Activated T-cell treated with anti-CD3 and anti-CD28 coated beads, Interleukin-2, amount 50 U/mL, for 4 hours (primary cell): Measurements from ENCODE around the gene HDLBP. TPM values are rescaled to one million over a fixed set of nuclear protein-coding genes. Genes with fewer than 3 reads are reported as not detected.

Source experiments
- ATAC-seq, 2 donors: fragments of 200-7000 bp; cut with Tn5 transposase; one replicate each; pipeline ENCODE4 v1.10.0; 2021
- DNase-seq: peaks from one replicate; pipeline ENCODE4 v3.0.0-alpha.2; 2020
- H3K27me3 Mint-ChIP-seq: one replicate; pipeline ENCODE4 v1.8.0; 2021; ENCODE audit warnings: low read depth, mixed read lengths
- H3K36me3 Mint-ChIP-seq: one replicate; pipeline ENCODE4 v1.8.0; 2022; ENCODE audit warnings: mixed read lengths; ENCODE audit not compliant: insufficient read depth
- H3K4me1 Mint-ChIP-seq: one replicate; pipeline ENCODE4 v1.8.0; 2021; ENCODE audit warnings: low read depth, mixed read lengths
- H3K4me3 Mint-ChIP-seq: one replicate; pipeline ENCODE4 v1.8.0; 2021; ENCODE audit warnings: mild to moderate bottlenecking, moderate library complexity, mixed read lengths
- H3K9me3 Mint-ChIP-seq: one replicate; pipeline ENCODE4 v1.8.0; 2021; ENCODE audit warnings: mixed read lengths
- total RNA-seq, 3 donors: library from RNA; stranded (reverse); gene quantifications; one replicate each; pipeline ENCODE4 v1.2.1, GENCODE V29; 2021

Gene HDLBP, protein sequence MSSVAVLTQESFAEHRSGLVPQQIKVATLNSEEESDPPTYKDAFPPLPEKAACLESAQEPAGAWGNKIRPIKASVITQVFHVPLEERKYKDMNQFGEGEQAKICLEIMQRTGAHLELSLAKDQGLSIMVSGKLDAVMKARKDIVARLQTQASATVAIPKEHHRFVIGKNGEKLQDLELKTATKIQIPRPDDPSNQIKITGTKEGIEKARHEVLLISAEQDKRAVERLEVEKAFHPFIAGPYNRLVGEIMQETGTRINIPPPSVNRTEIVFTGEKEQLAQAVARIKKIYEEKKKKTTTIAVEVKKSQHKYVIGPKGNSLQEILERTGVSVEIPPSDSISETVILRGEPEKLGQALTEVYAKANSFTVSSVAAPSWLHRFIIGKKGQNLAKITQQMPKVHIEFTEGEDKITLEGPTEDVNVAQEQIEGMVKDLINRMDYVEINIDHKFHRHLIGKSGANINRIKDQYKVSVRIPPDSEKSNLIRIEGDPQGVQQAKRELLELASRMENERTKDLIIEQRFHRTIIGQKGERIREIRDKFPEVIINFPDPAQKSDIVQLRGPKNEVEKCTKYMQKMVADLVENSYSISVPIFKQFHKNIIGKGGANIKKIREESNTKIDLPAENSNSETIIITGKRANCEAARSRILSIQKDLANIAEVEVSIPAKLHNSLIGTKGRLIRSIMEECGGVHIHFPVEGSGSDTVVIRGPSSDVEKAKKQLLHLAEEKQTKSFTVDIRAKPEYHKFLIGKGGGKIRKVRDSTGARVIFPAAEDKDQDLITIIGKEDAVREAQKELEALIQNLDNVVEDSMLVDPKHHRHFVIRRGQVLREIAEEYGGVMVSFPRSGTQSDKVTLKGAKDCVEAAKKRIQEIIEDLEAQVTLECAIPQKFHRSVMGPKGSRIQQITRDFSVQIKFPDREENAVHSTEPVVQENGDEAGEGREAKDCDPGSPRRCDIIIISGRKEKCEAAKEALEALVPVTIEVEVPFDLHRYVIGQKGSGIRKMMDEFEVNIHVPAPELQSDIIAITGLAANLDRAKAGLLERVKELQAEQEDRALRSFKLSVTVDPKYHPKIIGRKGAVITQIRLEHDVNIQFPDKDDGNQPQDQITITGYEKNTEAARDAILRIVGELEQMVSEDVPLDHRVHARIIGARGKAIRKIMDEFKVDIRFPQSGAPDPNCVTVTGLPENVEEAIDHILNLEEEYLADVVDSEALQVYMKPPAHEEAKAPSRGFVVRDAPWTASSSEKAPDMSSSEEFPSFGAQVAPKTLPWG (N-terminal part only)
- 100 to 1,000 TPM; 231 to 270 (median 257) TPM for total RNA-seq

DNA sequence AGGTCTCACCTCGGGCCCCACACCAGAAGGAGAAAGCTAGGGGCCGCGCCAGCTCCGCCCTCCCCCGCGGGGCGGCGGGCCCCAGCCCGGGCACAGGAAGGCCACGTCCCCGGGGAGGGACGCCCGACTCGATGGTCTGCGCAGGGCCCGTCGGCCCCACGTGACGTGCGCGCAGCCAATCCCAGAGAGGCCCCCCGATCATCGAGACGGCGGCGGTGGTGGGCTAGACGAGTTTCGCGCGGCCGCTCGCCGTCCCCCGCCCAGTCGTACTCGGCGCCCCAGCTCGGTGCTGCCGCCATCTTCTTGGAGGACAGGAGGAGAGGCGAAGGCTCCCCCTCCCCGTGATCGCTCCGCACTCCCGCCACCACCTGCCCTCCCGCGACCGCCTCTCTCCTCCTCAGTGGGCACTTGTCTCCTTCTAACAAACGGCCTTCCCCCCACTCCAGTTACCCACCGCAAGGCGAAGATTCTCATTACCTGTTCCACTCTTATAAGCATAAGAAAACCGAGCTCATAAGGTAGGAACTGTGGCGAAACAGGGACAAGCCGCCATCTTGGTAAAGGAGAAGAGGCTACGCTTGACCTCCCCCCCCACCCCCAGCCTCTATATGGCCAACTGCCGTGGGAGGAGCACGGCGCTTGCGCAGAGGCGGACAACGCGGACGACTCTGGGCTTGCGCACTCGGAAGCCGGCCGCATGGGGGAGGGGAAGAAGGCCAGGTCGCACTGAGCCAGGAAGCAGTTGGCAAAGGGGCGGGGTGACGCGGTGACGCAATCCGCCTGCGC lies at the start of gene HDLBP:
HDLBP (minus strand) TSS at position 580 of the 786 bp plus-strand sequence. CDS start 48,803 bp downstream, outside the sequence.
- Mint-ChIP-seq H3K9me3 (no peaks in the 10 kb centered on the region), H3K36me3 (peaks cover 23% of the 10 kb centered on the region), H3K4me3 (peak within 1 kb of the TSS; percentile 96), H3K27me3 (no peaks in the 10 kb centered on the region), H3K4me1 (peaks cover 75% of the 10 kb centered on the region)
- peak; percentile 100 for DNase-seq
- peak; percentile 82 to 84 for ATAC-seq

DNA sequence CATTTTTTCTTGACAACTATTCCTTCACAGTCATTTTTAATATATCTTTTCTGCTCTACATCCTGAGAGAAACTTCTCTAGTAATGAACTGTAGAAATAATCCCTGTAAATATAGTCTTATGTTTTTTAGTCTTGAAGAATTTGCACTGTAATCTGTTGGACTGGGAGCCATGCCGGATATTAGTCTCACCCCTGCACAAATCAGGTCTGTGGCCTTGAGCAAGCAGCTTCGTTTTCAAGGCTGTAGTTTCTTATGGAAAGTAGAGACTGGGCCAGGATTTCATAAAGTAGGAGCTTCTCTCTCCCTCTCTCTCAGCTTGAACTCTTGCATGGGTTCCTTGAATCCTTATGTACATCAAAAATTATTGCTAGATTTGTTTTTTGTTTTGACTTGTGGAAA lies 49.3 kb upstream of the HDLBP start:
- DNase-seq = no peak
- Mint-ChIP-seq H3K4me1 (peaks cover 6% of the 10 kb centered on the region), H3K27me3 (no peaks in the 10 kb centered on the region), H3K9me3 (no peaks in the 10 kb centered on the region), H3K4me3 (no peak overlapping the region), H3K36me3 (peaks cover 2% of the 10 kb centered on the region)
- no peak for ATAC-seq

DNA sequence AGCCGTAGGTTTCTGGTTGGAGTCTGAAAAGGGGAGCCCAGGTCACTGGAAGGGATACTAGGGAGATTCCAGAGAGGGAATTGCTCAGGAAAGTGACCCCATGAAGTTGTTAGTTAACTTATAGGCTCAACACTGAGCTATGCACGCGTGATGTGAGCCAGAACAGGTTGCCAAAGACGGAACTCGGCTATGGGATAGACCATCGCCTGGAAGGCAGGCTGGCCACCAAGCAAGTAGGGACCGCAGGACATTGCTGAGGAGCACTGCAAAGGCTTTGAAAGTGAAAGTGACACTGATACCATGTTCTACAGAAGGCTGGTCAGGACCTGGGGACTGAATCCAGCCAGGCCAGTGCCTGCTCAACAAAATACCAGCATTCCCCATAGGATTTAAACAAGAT lies 48.0 kb upstream of the HDLBP start:
- ATAC-seq (no peak), DNase-seq (no peak)
- Mint-ChIP-seq H3K9me3 (no peaks in the 10 kb centered on the region), H3K4me3 (no peak overlapping the region), H3K27me3 (no peaks in the 10 kb centered on the region), H3K4me1 (peaks cover 13% of the 10 kb centered on the region), H3K36me3 (peaks cover 2% of the 10 kb centered on the region)

DNA sequence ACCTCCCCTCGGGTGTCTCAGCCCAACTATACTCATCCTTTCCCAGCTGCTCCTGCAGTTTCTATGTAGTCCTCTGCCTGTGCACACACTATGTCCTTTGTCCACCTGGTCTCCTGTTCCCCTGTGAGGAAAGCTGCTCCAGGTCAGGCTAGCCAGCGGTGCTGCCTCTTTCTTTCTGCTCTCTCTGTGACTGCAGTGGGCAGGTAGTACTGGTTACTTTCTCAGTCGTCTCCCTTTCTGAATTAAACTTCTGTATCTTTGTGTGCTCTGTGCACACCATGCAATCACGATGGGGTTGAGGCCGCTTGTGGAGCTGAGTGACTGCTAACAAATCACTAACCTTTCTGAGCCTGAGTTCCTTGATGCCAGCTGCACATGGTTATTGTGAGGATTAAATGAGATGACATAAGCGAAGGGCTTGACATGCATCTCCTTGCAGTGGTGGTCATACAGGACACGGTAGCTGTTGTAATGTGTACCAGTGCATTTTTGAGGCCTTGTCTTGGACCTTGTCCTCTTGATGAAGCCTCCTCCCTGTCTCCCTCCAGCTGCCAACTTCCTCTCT lies 44.1 kb upstream of the HDLBP start:
- ATAC-seq = no peak
- H3K4me3 Mint-ChIP-seq = no peak overlapping the region
- H3K9me3 Mint-ChIP-seq = no peaks in the 10 kb centered on the region
- H3K4me1 Mint-ChIP-seq = peaks cover 20% of the 10 kb centered on the region
- peaks cover 4% of the 10 kb centered on the region for H3K36me3 Mint-ChIP-seq
- H3K27me3 Mint-ChIP-seq = no peaks in the 10 kb centered on the region
- DNase-seq = no peak

DNA sequence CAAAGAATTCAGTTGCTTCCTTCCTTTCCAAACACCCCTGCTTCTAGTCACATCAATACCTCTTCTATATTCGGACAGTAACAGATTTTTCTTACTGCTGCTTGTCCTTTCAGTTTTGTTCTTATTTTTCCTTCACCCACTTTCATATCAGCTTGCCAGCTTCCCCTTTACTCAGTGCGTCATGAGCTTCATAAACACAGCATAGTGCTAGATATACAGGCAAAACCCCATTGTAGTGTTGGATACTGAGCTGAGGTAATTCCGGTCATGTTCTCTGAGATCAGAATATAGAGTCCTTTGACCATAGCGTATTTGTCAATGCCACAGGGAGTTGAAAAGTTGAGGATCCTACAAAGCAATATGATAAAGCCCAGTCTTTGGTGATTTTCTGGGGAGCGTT lies 43.0 kb upstream of the HDLBP start:
- H3K27me3 Mint-ChIP-seq = no peaks in the 10 kb centered on the region
- peaks cover 20% of the 10 kb centered on the region for H3K4me1 Mint-ChIP-seq
- peak overlapping the region; percentile 37 for H3K4me3 Mint-ChIP-seq
- DNase-seq = no peak
- H3K36me3 Mint-ChIP-seq = peaks cover 4% of the 10 kb centered on the region
- no peaks in the 10 kb centered on the region for H3K9me3 Mint-ChIP-seq
- no peak for ATAC-seq

DNA sequence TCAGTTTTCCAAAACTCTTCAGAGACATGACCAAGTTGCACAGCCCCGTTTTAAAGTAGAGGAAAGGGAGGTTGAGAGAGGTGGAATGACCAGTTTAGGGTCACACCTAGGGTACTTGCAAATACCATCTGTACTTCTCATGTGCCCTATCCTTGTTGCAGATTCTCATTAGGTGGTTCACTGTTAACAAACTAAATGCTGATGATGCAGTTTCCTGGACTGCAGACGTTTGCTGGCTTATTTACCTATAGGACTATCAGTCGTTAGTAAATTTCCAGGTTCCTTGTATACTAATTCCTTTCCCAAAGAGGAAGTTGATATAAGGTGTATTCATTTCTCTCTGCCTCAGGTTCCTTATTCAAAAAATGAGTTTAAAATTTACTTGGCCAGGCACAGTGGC lies 42.1 kb upstream of the HDLBP start:
- peaks cover 25% of the 10 kb centered on the region for H3K4me1 Mint-ChIP-seq
- peaks cover 7% of the 10 kb centered on the region for H3K36me3 Mint-ChIP-seq
- H3K27me3 Mint-ChIP-seq = no peaks in the 10 kb centered on the region
- H3K4me3 Mint-ChIP-seq = peak overlapping the region; percentile 83
- no peaks in the 10 kb centered on the region for H3K9me3 Mint-ChIP-seq
- DNase-seq (no peak), ATAC-seq (no peak)

DNA sequence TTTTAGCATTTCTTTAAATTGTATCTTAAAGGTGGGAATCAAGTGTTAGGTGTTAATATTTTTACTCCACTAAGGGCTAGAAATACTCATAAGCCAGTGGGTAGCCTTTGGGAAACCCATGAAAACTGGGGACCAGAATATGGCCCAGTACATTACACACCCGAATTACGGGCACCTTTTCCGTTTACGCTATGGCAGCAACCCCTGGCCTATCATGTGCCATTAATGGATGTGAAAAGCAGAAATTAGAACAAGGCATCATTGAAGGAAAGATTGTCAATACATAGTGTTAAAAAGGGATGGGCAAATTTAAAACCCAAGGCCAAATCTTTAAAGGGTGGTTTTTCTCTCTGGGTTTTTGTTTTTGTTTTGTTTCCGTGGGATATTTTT lies 41.4 kb upstream of the HDLBP start:
- ATAC-seq (no peak), DNase-seq (no peak)
- no peaks in the 10 kb centered on the region for H3K9me3 Mint-ChIP-seq
- H3K4me1 Mint-ChIP-seq = peaks cover 26% of the 10 kb centered on the region
- no peaks in the 10 kb centered on the region for H3K27me3 Mint-ChIP-seq
- H3K36me3 Mint-ChIP-seq = peaks cover 11% of the 10 kb centered on the region
- H3K4me3 Mint-ChIP-seq = peak overlapping the region; percentile 83

DNA sequence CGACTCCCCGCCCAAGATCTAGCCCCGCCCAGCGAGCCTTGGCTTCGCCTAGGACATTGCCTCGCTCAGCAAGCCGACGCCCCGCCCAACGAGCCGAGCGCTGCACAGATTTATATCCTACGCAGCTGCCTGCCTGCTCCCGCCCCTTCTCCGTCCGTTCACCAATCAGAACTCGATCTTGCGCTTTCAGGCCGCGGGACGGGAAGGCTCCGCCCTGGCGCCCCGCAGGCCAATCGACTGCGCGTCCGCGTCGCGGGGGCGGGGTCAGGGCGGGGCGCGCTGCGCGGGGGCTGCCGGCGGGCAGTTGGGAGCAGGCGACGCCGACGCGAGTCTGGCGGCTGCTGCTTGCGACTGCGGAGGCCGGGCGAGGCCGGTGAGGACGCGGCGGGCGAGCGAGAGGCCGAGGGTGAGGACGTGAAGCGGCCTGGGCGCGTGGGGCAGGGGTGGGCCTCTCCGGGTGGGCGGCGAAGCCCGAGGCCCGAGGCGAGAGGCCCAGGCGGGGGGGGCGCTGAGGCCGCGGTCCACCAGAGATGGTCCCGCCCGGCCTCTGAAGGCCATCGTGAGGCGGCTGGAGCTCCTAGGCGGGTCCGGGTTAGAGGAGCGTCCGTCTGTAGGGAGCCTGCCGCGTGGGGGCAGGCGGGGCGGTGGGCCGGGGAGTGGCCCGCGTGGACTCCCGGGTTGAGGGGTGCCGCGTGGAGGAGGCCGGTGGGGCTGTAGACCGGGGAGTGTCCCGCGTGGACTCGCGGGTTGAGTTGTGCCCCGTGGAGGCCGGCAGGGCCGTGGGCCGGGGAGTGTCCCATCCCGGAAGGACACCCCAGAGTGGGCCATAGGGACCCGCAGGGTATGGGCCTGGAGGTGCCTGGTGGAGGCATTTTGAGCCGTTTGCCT lies 40.8 kb upstream of the HDLBP start, which contains the start of gene FARP2:
FARP2 (plus strand) TSS at position 303 of the 888 bp plus-strand sequence. CDS start 16,823 bp downstream, outside the sequence.
- H3K4me3 Mint-ChIP-seq = peak within 1 kb of the TSS; percentile 83

DNA sequence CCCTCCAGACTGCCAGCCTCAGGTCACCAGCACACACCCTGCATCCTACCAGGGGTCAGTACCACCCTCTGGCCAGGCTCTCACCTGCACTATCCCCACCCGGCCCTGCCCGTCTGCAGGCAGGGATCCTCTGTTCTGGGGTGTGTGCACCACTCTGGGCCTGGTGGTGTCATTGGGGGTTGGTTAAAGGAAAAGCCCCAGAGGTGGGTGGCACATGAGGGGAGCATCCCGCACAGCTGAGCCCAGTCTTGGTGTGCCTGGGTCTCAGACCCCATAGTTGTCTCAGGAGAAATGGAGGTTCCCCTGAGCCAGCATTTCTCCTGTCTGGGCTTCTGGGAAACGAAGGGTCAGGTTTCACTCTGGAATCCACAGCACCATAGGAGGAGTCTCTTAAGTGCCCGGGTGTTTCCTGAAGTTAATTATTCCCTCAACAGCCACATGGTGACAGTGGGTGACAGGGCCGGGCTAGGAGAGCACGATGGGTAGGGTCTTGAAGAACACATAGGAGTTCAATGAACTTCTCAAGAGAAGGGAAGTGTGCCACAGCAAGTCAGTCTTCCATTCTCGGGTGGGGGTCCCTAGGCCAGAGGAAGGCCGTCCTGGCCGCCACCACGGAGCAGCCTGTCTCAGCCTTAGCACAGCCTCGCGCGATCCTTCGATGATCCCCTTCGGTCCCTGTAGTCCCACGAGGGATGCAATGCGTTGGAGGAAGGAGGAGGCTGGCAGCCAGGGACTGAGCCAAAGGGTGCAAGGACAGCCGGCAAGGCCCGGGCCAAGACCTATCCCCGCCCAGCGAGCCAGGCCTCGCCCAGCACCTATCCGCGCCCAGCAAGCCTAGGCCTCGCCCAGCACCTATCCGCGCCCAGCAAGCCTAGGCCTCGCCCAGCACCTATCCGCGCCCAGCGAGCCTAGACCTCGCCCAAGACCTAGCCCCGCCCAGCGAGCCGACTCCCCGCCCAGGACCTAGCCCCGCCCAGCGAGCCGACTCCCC lies 39.5 kb upstream of the HDLBP start:
- no peaks in the 10 kb centered on the region for H3K27me3 Mint-ChIP-seq
- DNase-seq (peak; percentile 54), ATAC-seq (peak; percentile 23 to 56)
- no peak overlapping the region for H3K4me3 Mint-ChIP-seq
- H3K9me3 Mint-ChIP-seq = no peaks in the 10 kb centered on the region
- H3K4me1 Mint-ChIP-seq = peaks cover 26% of the 10 kb centered on the region
- H3K36me3 Mint-ChIP-seq = peaks cover 20% of the 10 kb centered on the region

More for the DNA sequence above, 40.8 kb upstream of the HDLBP start, which contains the start of gene FARP2:
- no peaks in the 10 kb centered on the region for H3K9me3 Mint-ChIP-seq
- H3K4me1 Mint-ChIP-seq = peaks cover 26% of the 10 kb centered on the region
- H3K27me3 Mint-ChIP-seq = no peaks in the 10 kb centered on the region
- DNase-seq = peak; percentile 97
- peak; percentile 95 to 97 for ATAC-seq
- H3K36me3 Mint-ChIP-seq = peaks cover 11% of the 10 kb centered on the region

DNA sequence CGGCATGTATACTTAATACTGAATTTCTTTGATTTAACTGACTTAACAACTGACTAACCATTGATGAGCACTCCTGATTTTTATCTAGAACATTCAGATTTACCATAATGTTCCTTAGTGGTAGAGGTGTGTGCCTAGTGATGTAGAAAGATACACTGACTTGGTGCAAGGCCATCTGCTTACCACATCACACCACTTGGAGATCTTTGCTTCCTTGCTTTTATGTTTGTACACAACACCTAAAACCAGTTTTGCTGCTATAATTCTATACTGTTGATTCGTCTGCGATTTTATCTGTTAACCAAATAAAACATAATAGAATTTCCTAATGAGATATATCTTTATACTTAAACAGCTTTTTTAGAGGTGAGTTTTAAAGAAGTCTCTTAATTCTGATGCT lies 36.8 kb upstream of the HDLBP start:
- H3K4me1 Mint-ChIP-seq = peaks cover 10% of the 10 kb centered on the region
- no peaks in the 10 kb centered on the region for H3K27me3 Mint-ChIP-seq
- no peaks in the 10 kb centered on the region for H3K9me3 Mint-ChIP-seq
- peaks cover 26% of the 10 kb centered on the region for H3K36me3 Mint-ChIP-seq
- H3K4me3 Mint-ChIP-seq = no peak overlapping the region
- DNase-seq = no peak
- ATAC-seq = no peak

DNA sequence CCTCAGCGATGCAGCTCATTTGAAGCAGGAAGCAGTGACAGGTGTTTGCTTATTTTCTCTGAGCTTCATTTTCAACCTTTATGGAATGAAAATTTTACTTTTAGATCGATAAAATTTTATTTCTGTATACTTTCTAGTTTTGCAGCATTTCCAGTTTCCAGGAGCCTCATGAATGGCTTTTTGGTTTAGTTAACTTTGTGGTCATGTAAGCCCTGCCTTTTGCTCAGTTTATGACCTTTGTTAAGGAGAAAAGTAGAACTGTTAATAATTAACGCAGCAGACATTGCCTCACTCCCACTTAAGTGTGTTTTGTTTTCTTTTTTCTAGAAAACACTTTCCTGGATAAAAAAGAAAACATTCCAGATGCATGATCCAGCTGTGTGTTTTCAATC lies 36.2 kb upstream of the HDLBP start:
- ATAC-seq = no peak
- no peak overlapping the region for H3K4me3 Mint-ChIP-seq
- DNase-seq = no peak
- peaks cover 6% of the 10 kb centered on the region for H3K4me1 Mint-ChIP-seq
- H3K27me3 Mint-ChIP-seq = no peaks in the 10 kb centered on the region
- no peaks in the 10 kb centered on the region for H3K9me3 Mint-ChIP-seq
- H3K36me3 Mint-ChIP-seq = peaks cover 26% of the 10 kb centered on the region
